ENCODE results near the gene RNASE13. TPM values are rescaled to one million over a fixed set of nuclear protein-coding genes. Genes with fewer than 3 reads are reported as not detected.

RNASE13 gene
- total RNA-seq, 2 experiments from 2014 or later: not detected

- no peaks in the 10 kb centered on the region for H4K20me1 ChIP-seq (ENCODE audit: insufficient read depth, low read length)
- no peak within 1 kb of the TSS for H3K4me2 ChIP-seq (ENCODE audit: low read length)
- no peak within 1 kb of the TSS for H3K4me3 ChIP-seq (ENCODE audit: low read depth, low read length, poor library complexity, severe bottlenecking)
- no peaks in the 10 kb centered on the region for H3K9me2 ChIP-seq (ENCODE audit: insufficient read depth, low read length)
- H3K4me1 ChIP-seq (ENCODE audit: insufficient read depth, low read length, poor library complexity, severe bottlenecking): peaks cover 3% of the 10 kb centered on the region
- intact Hi-C loops (cut with micrococcal nuclease; ENCODE audit: unreplicated experiment): no loop called here
- CTCF ChIA-PET (ENCODE audit: unreplicated experiment): no interaction called here
- TF ChIP-seq EZH2phosphoT487 (IDR thresholded peaks at IDR 0.05; ENCODE audit: borderline replicate concordance, low read depth, low read length) (no peak), CTCF (conservative IDR thresholded peaks at IDR 0.05; ENCODE audit: low read length) (no peak)
- no peak within 1 kb of the TSS for H2AFZ ChIP-seq (ENCODE audit: low read length)
- no peak within 1 kb of the TSS for H3K27ac ChIP-seq (ENCODE audit: low read depth, low read length, poor library complexity, severe bottlenecking)
- POLR2A ChIA-PET: no interaction called here
- H3K36me3 ChIP-seq (ENCODE audit: insufficient read depth, low read length): no peaks in the 10 kb centered on the region
- no peaks in the 10 kb centered on the region for H3K79me2 ChIP-seq (ENCODE audit: insufficient read depth, low read depth, low read length)
- no TSS peak for BruUV-seq (replicated peaks)
- no peak for DNase-seq (ENCODE audit: low spot score)
- H3K9me3 ChIP-seq (ENCODE audit: low read length): no peaks in the 10 kb centered on the region
Observed at GRCh38 chr14:21057803-21058675, 23.4 kb upstream of the RNASE13 start, which contains the start of gene RNASE8. Gene RNASE8 (plus strand): TSS chr14:21057822. CDS start chr14:21057893, 71 bp downstream.

GRCh38 chr14:21056520-21057163, 22.0 kb upstream of the RNASE13 start:
- Histone ChIP-seq H3K4me2 (ENCODE audit: low read length) (no peak overlapping the region), H3K4me3 (ENCODE audit: low read depth, low read length, poor library complexity, severe bottlenecking) (no peak overlapping the region), H3K9me2 (ENCODE audit: insufficient read depth, low read length) (no peaks in the 10 kb centered on the region), H3K27ac (ENCODE audit: low read depth, low read length, poor library complexity, severe bottlenecking) (no peak overlapping the region), H3K36me3 (ENCODE audit: insufficient read depth, low read length) (no peaks in the 10 kb centered on the region), H4K20me1 (ENCODE audit: insufficient read depth, low read length) (no peaks in the 10 kb centered on the region), H3K79me2 (ENCODE audit: insufficient read depth, low read depth, low read length) (no peaks in the 10 kb centered on the region), H3K4me1 (ENCODE audit: insufficient read depth, low read length, poor library complexity, severe bottlenecking) (no peaks in the 10 kb centered on the region), H2AFZ (ENCODE audit: low read length) (no peak overlapping the region), H3K9me3 (ENCODE audit: low read length) (no peaks in the 10 kb centered on the region)
- BruUV-seq (replicated peaks): no TSS peak
- CTCF ChIA-PET (ENCODE audit: unreplicated experiment): no interaction called here
- TF ChIP-seq CTCF (conservative IDR thresholded peaks at IDR 0.05; ENCODE audit: low read length): no peak
- no peak for TF ChIP-seq EZH2phosphoT487 (IDR thresholded peaks at IDR 0.05; ENCODE audit: borderline replicate concordance, low read depth, low read length)
- intact Hi-C loops (cut with micrococcal nuclease; ENCODE audit: unreplicated experiment): no loop called here
- no peak for DNase-seq (ENCODE audit: low spot score)
- POLR2A ChIA-PET: no interaction called here
